ENCODE results near the gene KCNJ6.

Gene KCNJ6

DNA sequence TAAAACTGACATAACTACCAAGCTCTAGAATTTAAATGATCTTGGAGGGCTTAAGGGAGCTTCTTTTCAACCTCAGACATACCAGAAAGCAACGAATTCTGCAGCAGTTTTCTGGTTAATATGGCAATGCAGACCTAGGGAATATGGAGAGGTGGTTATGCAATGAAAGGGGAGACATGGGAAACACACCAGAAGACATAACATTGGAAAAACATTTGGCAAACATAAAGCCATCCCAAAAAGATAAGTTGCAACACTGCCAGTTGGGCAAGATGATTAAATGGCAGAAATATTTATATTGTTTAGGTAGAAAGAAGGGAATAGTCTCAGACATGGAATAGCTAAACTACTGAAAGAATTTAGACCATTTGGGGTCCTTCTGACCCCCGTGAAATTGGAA lies 104.5 kb downstream of the KCNJ6 start:
- DNase-seq, result no peak

DNA sequence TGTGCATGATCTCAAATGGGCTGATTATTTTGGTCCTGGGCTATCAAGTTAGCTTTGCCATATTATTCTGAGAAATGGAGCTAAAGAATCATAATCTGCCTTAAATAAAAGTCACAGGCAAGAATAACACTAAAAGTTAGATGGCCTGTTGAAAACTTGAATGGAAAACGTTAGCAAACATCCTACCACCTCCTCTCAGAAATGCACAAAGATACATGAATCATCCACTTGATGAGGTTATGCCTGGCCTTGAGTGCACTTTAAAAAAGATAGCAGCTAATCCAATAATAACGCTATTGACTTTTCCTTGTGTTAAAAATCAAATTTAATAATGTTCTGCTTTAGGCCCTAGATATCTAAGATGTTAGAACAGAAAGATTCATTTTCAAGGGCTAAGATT lies 108.0 kb downstream of the KCNJ6 start:
- no peak for DNase-seq

DNA sequence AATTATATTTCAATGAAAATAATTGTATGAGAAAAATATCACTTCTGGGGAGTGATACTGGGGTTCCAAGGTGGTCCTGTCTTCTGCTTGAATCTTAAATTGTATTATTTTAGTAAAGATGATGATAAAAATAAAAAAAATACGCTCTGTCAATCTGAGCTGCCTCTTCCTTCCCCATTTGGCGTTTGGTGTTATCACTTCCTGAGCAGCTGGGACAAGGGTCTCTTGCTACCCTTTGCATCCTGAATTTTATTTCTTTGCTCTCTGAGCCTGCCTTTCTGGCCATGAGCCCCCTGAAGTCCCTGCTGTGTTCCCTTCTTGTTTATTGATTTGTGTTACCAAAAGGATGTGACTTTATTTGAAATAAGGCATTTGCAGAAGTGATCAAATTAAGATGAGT lies 111.0 kb downstream of the KCNJ6 start:
- no peak for DNase-seq

DNA sequence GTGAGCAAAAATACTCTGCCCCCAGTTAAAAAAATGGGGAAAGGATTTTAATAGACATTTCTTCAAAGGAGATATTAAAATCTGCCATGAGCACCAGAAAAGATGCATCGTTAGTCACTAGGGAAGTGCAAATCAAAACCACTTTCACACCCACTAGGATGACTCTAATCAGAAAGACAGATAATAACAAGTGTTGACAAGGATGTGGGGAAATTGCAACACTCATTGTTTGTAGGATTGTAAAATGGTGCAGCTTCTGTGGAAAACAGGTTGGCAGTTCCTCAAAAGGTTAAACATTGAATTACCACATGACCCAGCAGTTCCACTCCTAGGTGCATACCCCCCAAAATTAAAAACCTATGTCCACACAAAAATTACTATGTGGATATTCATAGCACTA lies 112.3 kb downstream of the KCNJ6 start:
- DNase-seq, result no peak

DNA sequence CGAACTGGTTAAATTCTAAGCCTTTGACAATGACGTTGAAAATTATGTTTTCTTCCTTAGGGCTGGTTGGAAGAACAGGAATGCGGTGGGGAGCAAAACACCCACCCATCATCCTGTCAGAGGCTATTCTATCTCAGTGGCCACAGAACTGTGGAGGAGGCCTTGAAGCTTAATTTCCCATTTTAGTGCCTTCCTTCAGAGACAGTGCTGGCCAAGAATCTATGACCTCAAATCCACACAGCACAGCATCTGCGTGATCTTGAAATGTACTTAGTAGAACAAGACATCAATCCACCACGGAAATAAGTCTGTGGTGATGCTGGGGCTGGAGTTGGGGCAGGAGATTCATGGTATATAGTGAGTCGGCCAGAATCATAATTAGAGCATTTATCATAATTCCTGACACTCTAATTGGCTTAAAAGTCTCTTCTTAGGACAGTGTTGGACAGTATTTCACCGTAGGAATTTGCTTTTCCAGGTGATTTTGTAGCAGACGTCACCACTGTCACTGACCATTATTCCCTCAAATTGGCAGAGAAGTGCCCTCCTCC lies 113.1 kb downstream of the KCNJ6 start:
- no peak for DNase-seq

DNA sequence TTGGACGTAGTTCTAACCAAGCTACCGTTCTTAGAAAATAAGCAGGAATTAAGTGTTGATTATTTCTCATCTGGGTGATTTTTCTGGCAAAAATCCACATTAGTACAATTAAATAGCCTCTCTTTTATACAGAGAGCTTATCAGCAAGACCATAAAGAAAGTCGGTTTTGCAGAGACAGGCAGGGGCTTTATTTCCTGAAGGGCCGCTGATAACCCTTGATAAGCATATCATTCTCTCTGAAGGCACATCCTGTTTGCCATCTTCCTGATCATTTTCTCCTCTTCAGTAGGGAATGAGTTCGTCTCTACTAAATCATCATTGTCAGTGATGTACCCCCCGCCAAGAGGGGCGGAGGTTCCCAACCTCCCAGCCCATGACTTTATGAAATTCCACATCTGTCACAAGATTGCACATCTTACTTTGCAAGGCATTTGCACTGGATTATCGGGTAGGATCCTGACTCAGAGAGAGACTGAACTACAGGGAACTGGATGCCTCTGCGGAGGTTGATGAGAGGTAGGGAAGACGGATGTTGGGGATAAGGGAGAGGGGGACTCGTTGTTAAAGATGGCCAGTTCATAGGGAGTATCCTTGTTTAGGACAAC lies 115.7 kb downstream of the KCNJ6 start:
- no peak for DNase-seq

DNA sequence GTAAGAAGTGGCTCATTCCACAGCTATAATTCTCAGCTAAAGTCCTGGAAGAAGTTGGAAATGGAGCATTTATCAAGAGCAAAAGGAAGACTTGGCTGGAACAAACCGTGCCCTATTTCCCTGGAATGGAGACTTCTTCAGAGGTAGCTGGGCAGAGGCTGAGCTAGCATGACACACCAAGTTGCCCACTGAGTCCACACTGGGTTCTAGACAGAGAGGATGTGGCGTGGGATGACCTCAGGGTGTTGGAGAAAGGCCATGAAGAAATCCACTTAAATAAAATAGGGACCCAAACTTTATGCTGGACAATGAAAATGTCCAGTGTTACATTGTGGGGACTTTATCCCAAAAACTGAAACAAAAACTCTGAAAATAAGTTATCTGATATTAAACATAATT lies 116.2 kb downstream of the KCNJ6 start:
- DNase-seq, result no peak

DNA sequence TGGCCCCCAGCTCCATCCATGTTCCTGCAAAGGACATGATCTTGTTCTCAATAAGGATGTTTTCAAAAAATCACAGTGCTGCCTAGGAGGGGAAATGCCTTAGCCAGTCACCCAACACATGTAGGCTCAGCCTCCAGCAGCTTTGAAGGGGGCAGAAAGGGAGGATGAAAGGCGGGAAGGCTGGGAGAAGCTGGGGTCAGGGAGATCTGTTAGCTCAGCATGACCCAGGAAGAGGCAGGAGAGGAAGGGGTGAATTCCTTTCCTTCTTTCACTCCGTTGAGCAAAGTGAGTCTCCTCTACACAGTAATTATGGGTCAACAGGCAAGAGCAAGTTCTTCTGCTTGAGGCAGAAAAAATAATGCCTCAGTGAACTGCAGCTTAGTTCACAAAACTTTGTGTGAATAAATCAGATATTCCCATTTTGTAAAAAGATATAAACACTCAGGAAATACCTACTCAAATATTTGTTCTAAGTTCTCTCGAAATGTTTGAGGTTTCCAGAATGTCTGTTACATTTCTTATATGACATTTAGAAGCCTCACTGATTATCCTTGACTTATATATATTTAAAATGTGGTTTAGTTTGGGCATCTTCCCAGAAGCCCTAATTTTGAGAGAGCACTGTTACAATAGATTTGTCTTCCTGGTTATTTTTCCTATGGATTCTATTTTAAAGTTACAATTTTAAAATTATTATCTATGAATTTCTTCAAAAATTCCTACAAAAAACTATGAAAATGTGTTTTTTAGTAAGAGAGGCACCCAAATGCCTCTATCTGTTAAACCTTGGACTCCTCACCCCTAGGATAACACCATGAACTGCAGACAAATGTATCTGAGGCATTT lies 116.8 kb downstream of the KCNJ6 start:
- peak; percentile 64 for DNase-seq

DNA sequence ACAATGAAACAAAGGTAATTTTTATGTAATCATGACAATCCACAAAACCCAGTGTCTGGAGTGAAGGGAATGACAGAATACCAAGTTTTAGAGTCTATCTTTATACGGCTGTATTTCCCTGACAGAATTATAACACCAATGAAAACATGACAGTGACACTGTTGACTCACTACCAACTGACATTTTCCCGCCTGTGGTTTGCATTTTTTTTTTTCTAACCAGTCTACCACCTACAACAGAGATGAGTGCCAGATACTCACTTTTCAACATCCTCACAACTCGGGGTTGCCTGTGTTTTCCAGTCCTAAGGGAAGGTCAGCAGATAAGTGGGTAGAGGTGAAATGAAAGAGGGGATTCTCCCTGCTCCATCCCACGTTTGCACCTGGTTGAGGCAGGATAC lies 118.9 kb downstream of the KCNJ6 start:
- DNase-seq, result no peak

DNA sequence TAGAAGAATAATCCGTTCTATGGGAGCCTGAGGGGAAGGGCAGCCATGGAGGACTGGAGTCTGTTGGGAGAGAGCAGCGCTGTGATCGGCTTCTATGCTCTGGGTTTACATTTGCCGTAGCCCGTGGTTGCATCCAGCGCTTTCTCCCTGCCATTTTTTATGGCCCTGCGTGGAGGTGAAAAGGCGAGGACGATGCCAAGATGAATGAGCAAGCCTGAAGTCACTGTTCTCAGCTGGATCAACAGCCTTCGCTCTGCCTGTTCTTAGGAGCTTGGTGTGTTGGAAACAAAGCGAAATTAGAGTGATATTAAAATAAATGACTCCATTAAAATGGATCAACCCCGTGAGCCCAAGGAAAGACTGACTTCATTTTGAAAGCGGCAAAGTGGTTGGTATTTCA lies 120.2 kb downstream of the KCNJ6 start:
- DNase-seq, result no peak

DNA sequence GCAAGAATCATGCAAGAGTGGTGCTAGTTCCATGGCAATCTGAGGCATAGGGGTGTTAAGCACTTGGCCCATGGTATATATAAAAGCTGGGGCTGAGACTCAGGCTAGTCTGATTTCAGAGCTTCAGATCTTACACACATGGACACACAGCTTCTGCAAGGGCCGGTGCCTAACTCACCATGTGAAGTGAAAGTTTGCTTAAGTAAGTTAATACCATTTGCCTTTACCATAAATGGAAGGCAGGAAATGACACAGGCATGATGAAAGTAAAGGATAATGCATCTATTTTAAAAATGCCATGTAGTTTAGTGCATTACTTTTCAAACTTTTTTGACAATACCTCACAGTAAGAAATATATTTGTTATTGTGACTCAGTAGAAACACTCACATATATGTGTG lies 122.6 kb downstream of the KCNJ6 start:
- DNase-seq, result no peak

DNA sequence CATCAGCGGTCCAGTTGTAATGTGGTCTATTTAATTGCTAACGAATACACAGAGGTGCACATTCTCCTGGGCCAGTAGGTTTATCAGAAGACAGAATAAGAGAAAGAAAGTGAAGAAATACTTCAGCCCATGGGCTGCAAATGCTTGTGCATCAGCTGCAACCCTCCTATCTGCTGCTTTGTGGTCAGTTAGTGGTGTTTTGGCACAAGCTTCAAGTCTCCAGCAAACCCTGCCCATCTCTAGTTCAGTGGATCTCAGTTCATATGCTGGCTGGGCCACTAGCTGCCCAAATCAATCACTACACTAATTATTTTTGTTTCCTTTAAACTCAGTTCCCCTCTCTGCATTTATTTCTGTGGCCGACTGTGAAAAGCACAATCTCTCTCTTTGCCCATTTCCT lies 124.2 kb downstream of the KCNJ6 start:
- DNase-seq, result no peak

DNA sequence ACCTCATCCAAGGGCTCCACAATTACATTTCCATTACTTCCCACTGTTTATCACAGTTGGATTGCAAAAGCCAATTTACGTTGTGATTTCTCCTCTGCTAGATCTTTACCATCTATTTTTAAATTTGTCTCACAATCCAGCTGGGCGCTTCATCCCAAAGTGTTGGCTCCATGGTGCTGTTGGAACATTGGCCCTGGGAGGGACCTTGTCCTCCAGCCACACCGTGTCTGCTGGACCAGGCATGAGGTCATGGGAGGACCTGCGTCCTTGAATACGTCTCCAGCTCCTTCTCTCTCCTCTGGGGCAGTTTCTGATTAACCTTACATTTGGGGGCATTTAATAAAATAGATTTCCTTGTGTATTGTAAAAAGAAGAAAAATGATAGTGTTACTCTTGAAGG lies 125.4 kb downstream of the KCNJ6 start:
- DNase-seq, result no peak

DNA sequence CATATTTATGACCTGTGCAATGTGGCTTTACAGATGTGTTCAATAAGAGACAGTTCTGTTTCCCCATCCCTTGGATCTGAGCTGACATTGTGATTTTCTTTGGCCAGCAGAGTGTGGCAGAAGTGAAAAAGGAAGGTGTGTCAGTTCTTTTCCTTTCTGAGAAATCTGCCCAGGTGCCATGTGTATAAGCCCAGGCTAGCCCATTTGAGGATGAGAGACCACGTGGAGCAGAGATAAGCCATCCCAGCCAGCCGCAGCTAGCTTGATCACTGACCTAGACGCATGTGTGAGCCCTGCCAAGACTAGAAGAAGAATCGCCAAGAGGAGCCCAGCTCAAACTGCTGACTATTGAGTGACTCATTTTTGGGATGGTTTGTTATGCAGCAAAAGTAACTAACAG lies 127.8 kb downstream of the KCNJ6 start:
- no peak for DNase-seq

DNA sequence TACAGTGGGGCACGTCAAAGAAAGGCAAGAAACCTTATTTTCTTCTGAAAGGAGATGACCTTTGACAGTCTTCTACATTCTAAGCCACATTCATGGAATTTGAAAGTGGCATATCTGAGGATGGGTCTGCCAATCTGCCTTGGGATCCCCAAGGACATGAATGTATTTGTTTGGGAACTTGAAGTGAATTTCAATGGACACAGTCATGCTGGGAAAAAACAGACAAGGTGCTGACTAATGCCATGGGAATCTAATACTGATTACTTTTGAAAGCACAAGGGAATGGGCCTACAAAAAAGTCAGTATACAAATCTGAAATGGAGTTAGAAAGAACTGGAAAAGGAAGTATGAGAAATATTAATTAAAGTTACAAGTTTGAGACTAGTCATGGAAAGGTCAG lies 128.8 kb downstream of the KCNJ6 start:
- peak; percentile 69 for DNase-seq

DNA sequence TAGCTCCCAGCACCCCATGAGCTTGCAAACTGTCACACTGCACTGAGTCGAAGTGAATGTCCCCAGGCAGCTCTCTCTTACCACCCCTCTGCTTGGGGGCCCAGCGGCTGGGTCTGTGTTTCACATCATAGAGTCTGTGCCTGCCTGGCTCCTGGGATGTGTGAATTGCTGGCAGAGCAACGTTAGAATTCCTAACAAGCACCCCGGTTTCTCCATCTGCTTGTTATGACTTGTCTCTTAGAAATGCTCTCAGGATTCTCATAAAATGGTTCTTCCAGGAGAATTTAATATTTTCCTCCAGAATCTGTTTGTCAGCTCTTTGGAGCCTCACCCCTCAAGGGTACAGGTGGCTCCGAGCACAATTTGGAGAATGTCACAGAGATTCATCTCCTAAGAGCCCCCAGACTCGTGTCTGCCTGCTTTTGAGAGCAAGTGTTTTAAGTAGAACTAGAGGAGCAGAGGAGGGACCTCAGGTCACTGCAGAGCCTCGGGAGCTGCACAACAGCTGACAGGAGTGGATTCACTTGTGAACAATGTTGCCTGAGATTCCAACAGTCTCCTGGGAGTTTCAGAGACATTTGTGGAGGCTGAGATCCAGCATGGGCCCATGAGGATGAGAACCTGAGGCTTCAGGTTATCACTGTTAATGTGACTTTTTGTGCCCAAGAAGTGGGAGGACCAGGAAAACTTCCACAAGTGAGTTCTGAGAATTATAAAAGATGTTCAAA lies 131.5 kb downstream of the KCNJ6 start:
- DNase-seq, result no peak

DNA sequence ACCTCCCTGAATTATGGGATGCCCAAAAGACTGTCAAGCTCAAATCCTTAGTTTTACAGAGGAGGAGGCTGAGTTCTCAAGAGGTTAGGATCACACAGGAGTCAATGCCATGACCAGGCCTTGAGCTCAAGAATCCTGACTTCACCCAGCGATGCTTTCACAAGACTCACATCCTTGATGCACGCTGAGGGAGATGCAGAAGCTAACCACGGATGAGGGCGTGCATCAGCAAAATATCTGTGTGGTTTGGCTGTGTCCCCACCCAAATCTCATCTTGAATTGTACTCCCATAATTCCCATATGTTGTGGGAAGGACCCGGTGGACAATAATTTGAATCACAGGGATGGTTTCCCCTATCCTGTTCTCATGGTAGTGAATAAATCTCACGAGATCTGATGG lies 133.2 kb downstream of the KCNJ6 start:
- no peak for DNase-seq

DNA sequence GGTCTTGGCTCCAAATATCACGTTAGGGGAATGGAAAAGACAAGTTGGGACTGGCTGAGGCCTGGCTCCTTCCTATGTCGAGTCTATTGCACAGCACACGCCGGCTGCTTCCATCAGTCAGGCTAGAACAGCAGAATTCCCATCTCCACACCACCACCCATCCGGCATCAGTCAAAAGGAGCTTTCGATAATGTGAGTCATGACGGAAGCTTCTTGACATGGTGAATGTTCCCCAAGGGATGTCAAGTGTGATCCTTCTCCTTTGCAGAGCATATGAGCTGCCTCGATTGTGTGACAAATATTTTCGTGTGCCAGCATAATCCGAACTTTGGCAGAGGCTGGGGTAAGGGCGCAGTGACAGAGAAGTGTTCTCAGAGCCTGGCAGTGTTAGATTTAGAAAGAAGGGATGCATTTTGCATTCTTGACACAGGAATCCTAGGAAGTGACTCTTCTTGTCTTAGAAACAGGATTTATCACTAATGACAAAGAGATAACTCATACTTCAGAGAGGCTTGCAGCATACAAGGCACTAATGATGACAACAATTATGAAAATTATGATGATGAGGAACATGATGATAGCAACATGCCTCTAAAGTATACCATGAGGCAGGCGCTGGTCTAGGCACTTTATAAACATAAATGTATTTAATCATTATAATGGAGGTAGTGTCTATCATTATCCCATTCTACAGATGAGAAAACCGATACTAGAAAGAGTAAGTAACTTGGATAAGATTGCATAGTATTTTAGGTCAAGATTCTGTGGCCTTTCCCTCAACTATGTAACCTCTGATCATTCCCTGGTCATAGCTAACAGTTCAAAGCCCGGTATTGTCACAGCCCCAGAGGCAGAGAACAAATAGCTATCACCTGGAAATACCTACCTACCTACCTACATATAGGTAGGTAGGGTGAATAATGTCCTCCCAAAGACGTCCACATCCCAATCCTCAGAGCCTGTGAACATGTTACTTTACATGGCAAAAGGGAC lies 135.0 kb downstream of the KCNJ6 start:
- no peak for DNase-seq

DNA sequence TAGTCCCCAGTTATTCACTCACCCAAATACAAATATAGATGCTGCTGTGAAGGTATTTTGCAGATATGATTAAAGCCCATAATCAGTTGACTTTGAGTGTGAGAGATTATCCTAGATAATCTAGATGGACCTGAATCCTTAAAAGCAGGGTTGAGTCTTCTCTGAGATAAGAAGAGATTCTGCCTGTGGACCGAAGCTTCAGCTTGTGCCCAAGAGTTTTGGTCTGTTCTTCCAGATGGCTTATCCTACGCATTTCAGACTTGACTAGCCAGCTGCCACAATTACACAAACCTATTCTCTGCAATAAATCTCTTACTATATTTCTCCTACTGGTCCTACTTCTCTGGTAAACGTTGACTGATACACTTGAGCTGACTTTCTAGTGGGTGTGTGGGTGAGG lies 145.1 kb downstream of the KCNJ6 start:
- no peak for DNase-seq

DNA sequence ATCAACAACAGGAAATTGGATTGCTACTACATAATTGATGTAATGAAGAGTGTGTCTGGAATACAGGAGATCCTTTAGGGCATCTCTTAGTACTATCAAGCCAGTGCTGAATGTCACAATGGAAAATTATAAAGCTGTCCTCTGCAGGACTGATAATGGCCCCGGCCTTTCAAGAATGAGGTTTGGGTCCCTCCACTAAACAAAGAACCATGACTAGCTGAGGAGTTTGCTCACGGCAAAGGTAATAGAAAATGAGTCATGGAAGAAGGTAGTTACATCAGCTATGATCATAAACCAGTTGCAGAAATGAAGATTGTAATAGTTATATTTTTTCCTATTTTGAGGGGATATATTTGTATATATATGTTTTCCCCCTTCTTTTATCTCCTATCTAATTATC lies 145.8 kb downstream of the KCNJ6 start:
- DNase-seq, result no peak

DNA sequence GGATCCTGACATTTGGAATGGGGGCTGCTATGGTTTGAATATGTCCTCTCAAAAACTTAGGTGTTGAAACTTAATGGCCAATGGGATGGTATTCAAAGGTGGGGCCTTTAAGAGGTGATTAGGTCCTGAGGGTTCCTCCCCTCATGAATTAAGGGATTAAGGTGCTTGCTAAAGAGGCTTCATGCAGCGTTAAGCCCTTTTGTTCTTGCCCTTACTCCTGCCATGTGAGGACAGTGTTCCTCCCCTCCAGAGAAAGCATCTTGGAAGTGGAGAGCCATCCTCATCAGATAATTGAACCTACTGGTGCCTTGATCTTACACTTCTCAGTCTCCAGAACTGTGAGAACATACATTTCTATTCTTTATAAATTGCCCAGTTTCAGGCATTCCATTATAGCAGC lies 146.6 kb downstream of the KCNJ6 start:
- DNase-seq, result no peak

DNA sequence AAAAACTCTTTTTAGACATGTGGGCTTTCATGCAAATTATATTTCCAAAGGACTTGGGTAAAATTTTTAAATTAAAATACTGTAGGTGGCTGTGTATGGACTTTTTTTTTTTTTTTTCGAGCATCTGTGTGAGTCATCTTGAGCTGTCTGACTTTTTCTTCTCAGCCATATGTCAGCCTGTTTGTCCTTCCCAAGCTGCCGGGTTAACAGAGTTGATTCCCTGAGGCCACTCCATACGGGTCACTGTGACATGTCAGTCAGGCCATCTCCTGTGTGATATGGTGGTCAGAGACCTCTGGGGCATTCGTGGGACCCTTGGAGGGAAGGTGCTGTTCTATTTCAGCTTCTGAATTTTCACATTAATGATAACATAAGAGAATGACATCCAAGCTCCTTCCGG lies 148.3 kb downstream of the KCNJ6 start:
- no peak for DNase-seq

DNA sequence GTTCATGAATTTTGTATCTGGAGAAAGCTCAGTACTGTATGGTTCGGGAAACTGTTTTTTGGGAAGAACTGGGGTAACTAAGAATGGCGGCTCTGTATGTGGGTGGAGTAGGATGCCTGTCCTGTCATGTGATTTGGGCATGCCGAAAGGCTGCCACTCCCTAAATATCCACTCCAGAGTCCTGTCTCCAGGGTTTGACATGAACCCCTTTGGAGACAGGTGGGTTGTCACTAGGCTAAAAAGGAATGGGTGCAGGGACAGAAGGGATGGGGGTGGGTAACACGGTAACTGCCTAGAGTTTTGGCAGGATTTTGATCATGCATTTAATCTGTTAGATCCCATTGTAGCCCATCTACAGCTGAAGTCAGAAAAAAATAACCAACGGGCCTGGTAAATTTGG lies 150.1 kb downstream of the KCNJ6 start:
- DNase-seq, result no peak

All from kidney glomerular epithelial cell (primary cell).